SK-N-SH treated with all-trans-retinoic acid at 6 μM for 48 hours (cell line): ENCODE measurements around the gene SEMA4D.

Experiments used
- ATAC-seq: fragments of 200-7000 bp; cut with Tn5 transposase; 3 replicates; pipeline ENCODE4 v1.9.1; 2020; ENCODE audit warnings: mild to moderate bottlenecking, moderate library complexity
- ARNTL ChIP-seq: fragments of 450-650 bp; formaldehyde crosslinking; IDR thresholded peaks from 2 replicates; pipeline ENCODE4 v1.5.0; 2020; ENCODE audit warnings: low read depth, mild to moderate bottlenecking, moderate library complexity, borderline replicate concordance
- BACH2 ChIP-seq: fragments of 250-450 bp; sonication (Bioruptor Pico); IDR thresholded peaks from 2 replicates; pipeline ENCODE4 v1.9.0; 2021; ENCODE audit warnings: mild to moderate bottlenecking, borderline replicate concordance
- CSDC2 ChIP-seq: fragments of 250-450 bp; sonication (Bioruptor Pico); IDR thresholded peaks from 2 replicates; pipeline ENCODE4 v1.5.0; 2020; ENCODE audit warnings: mild to moderate bottlenecking, moderate library complexity
- ESRRG ChIP-seq: fragments of 250-450 bp; sonication (Bioruptor Pico); IDR thresholded peaks from 2 replicates; pipeline ENCODE4 v1.6.1; 2021; ENCODE audit warnings: mild to moderate bottlenecking
- GLIS3 ChIP-seq: fragments of 250-450 bp; sonication (Bioruptor Pico); IDR thresholded peaks from 2 replicates; pipeline ENCODE4 v1.5.0; 2020; ENCODE audit warnings: mild to moderate bottlenecking, moderate library complexity
- ISL1 ChIP-seq: fragments of 250-450 bp; sonication (Bioruptor Pico); IDR thresholded peaks from 2 replicates; pipeline ENCODE4 v2.1.2; 2022; ENCODE audit warnings: mild to moderate bottlenecking, moderate library complexity
- OSR1 ChIP-seq: fragments of 250-450 bp; sonication (Bioruptor Pico); IDR thresholded peaks from 2 replicates; pipeline ENCODE4 v1.8.0; 2022; ENCODE audit warnings: moderate library complexity, mild to moderate bottlenecking, inconsistent platforms
- PPARA ChIP-seq: fragments of 250-450 bp; sonication (Bioruptor Pico); IDR thresholded peaks from 2 replicates; pipeline ENCODE4 v1.5.0; 2020; ENCODE audit warnings: mild to moderate bottlenecking, borderline replicate concordance
- RARB ChIP-seq: fragments of 250-450 bp; sonication (Bioruptor Pico); IDR thresholded peaks from 2 replicates; pipeline ENCODE4 v1.8.0; 2021; ENCODE audit warnings: mild to moderate bottlenecking, moderate library complexity
- SNAI2 ChIP-seq: fragments of 250-450 bp; sonication (Bioruptor Pico); IDR thresholded peaks from 2 replicates; pipeline ENCODE4 v1.5.0; 2020; ENCODE audit warnings: mild to moderate bottlenecking, moderate library complexity
- TCF4 ChIP-seq: fragments of 250-450 bp; sonication (Bioruptor Pico); IDR thresholded peaks from 2 replicates; pipeline ENCODE4 v1.8.0; 2021; ENCODE audit warnings: mild to moderate bottlenecking, moderate library complexity, borderline replicate concordance
- TOX ChIP-seq: fragments of 250-450 bp; sonication (Bioruptor Pico); IDR thresholded peaks from 2 replicates; pipeline ENCODE4 v1.8.0; 2021; ENCODE audit warnings: mild to moderate bottlenecking, moderate library complexity, borderline replicate concordance
- ZC3H10 ChIP-seq: fragments of 250-450 bp; sonication (Bioruptor Pico); IDR thresholded peaks from 2 replicates; pipeline ENCODE4 v1.5.1; 2021; ENCODE audit warnings: mild to moderate bottlenecking, moderate library complexity
- ZFP3 ChIP-seq: fragments of 250-450 bp; sonication (Bioruptor Pico); IDR thresholded peaks from 2 replicates; pipeline ENCODE4 v1.5.0; 2020; ENCODE audit warnings: mild to moderate bottlenecking, moderate library complexity
- ZFP30 ChIP-seq: fragments of 450-650 bp; formaldehyde crosslinking; IDR thresholded peaks from 2 replicates; pipeline ENCODE4 v1.5.0; 2022; ENCODE audit warnings: mild to moderate bottlenecking, moderate library complexity
- ZNF565 ChIP-seq: fragments of 450-650 bp; formaldehyde crosslinking; conservative IDR thresholded peaks from 2 replicates; pipeline ENCODE4 v1.5.0; 2020; ENCODE audit warnings: low read depth, mild to moderate bottlenecking, moderate library complexity
- ZNF70 ChIP-seq: fragments of 450-650 bp; formaldehyde crosslinking; IDR thresholded peaks from 2 replicates; pipeline ENCODE4 v1.5.0; 2020; ENCODE audit warnings: mild to moderate bottlenecking, moderate library complexity
- ZNF8 ChIP-seq: fragments of 450-650 bp; formaldehyde crosslinking; IDR thresholded peaks from 2 replicates; pipeline ENCODE4 v1.5.0; 2020; ENCODE audit warnings: mild to moderate bottlenecking, moderate library complexity
- TF ChIP-seq, protein P1 (sequence below): fragments of 250-450 bp; sonication (Bioruptor Pico); IDR thresholded peaks from 2 replicates; pipeline ENCODE4 v1.5.0; 2020; ENCODE audit warnings: mild to moderate bottlenecking, moderate library complexity
- TF ChIP-seq, protein P2 (sequence below): fragments of 250-450 bp; sonication (Bioruptor Pico); IDR thresholded peaks from 2 replicates; pipeline ENCODE4 v1.5.1; 2021; ENCODE audit warnings: mild to moderate bottlenecking, moderate library complexity
- TF ChIP-seq, protein P3 (sequence below): fragments of 250-450 bp; sonication (Bioruptor Pico); IDR thresholded peaks from 2 replicates; pipeline ENCODE4 v1.8.0; 2020; ENCODE audit warnings: mild to moderate bottlenecking, moderate library complexity, borderline replicate concordance
- TF ChIP-seq, protein P4 (sequence below): fragments of 250-450 bp; sonication (Bioruptor Pico); IDR thresholded peaks from 2 replicates; pipeline ENCODE4 v1.5.1; 2020; ENCODE audit warnings: low read depth, mild to moderate bottlenecking, moderate library complexity
- TF ChIP-seq, protein P5 (sequence below): fragments of 250-450 bp; sonication (Bioruptor Pico); IDR thresholded peaks from 2 replicates; pipeline ENCODE4 v1.8.0; 2021; ENCODE audit warnings: low read depth, mild to moderate bottlenecking, moderate library complexity, borderline replicate concordance

The SEMA4D gene

DNA sequence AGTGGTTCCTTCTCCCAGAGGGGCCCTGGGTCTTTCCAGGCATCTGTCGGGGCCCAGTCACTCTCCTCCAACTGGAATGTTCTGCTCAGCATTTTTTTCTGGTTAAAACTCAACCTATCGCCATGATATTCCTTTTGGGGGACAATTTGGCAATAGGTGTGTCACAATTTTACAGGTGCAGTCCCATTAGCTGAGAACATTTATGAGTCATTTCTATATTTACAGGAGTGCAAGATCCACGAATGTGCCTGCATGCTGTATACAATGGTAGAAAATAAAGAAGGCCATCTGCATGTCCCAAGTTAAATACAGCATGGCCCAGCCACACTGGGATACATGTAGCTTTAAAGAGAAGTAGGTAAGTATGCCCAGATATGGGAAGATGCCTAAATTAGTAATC lies 28.8 kb upstream of the SEMA4D start:
- TF ChIP-seq, protein P1, sequence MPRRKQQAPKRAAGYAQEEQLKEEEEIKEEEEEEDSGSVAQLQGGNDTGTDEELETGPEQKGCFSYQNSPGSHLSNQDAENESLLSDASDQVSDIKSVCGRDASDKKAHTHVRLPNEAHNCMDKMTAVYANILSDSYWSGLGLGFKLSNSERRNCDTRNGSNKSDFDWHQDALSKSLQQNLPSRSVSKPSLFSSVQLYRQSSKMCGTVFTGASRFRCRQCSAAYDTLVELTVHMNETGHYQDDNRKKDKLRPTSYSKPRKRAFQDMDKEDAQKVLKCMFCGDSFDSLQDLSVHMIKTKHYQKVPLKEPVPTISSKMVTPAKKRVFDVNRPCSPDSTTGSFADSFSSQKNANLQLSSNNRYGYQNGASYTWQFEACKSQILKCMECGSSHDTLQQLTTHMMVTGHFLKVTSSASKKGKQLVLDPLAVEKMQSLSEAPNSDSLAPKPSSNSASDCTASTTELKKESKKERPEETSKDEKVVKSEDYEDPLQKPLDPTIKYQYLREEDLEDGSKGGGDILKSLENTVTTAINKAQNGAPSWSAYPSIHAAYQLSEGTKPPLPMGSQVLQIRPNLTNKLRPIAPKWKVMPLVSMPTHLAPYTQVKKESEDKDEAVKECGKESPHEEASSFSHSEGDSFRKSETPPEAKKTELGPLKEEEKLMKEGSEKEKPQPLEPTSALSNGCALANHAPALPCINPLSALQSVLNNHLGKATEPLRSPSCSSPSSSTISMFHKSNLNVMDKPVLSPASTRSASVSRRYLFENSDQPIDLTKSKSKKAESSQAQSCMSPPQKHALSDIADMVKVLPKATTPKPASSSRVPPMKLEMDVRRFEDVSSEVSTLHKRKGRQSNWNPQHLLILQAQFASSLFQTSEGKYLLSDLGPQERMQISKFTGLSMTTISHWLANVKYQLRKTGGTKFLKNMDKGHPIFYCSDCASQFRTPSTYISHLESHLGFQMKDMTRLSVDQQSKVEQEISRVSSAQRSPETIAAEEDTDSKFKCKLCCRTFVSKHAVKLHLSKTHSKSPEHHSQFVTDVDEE (CRISPR knock-in tag): no peak
- TF ChIP-seq ZNF8 (CRISPR knock-in tag) (no peak), CSDC2 (CRISPR knock-in tag) (no peak), ARNTL (CRISPR knock-in tag) (no peak), BACH2 (CRISPR knock-in tag) (no peak), SNAI2 (no peak), RARB (CRISPR knock-in tag) (no peak), TCF4 (CRISPR knock-in tag) (no peak), ZC3H10 (CRISPR knock-in tag) (no peak), ZFP3 (CRISPR knock-in tag) (no peak), OSR1 (CRISPR knock-in tag) (no peak), GLIS3 (CRISPR knock-in tag) (no peak), ZFP30 (CRISPR knock-in tag) (no peak), ZNF70 (CRISPR knock-in tag) (no peak), TOX (CRISPR knock-in tag) (no peak)
- TF ChIP-seq, protein P2, sequence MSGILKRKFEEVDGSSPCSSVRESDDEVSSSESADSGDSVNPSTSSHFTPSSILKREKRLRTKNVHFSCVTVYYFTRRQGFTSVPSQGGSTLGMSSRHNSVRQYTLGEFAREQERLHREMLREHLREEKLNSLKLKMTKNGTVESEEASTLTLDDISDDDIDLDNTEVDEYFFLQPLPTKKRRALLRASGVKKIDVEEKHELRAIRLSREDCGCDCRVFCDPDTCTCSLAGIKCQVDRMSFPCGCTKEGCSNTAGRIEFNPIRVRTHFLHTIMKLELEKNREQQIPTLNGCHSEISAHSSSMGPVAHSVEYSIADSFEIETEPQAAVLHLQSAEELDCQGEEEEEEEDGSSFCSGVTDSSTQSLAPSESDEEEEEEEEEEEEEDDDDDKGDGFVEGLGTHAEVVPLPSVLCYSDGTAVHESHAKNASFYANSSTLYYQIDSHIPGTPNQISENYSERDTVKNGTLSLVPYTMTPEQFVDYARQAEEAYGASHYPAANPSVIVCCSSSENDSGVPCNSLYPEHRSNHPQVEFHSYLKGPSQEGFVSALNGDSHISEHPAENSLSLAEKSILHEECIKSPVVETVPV: no peak
- TF ChIP-seq, protein P3, sequence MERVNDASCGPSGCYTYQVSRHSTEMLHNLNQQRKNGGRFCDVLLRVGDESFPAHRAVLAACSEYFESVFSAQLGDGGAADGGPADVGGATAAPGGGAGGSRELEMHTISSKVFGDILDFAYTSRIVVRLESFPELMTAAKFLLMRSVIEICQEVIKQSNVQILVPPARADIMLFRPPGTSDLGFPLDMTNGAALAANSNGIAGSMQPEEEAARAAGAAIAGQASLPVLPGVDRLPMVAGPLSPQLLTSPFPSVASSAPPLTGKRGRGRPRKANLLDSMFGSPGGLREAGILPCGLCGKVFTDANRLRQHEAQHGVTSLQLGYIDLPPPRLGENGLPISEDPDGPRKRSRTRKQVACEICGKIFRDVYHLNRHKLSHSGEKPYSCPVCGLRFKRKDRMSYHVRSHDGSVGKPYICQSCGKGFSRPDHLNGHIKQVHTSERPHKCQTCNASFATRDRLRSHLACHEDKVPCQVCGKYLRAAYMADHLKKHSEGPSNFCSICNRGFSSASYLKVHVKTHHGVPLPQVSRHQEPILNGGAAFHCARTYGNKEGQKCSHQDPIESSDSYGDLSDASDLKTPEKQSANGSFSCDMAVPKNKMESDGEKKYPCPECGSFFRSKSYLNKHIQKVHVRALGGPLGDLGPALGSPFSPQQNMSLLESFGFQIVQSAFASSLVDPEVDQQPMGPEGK (CRISPR knock-in tag): no peak
- TF ChIP-seq, protein P4, sequence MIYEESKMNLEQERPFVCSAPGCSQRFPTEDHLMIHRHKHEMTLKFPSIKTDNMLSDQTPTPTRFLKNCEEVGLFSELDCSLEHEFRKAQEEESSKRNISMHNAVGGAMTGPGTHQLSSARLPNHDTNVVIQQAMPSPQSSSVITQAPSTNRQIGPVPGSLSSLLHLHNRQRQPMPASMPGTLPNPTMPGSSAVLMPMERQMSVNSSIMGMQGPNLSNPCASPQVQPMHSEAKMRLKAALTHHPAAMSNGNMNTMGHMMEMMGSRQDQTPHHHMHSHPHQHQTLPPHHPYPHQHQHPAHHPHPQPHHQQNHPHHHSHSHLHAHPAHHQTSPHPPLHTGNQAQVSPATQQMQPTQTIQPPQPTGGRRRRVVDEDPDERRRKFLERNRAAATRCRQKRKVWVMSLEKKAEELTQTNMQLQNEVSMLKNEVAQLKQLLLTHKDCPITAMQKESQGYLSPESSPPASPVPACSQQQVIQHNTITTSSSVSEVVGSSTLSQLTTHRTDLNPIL: no peak
- ATAC-seq: no peak

DNA sequence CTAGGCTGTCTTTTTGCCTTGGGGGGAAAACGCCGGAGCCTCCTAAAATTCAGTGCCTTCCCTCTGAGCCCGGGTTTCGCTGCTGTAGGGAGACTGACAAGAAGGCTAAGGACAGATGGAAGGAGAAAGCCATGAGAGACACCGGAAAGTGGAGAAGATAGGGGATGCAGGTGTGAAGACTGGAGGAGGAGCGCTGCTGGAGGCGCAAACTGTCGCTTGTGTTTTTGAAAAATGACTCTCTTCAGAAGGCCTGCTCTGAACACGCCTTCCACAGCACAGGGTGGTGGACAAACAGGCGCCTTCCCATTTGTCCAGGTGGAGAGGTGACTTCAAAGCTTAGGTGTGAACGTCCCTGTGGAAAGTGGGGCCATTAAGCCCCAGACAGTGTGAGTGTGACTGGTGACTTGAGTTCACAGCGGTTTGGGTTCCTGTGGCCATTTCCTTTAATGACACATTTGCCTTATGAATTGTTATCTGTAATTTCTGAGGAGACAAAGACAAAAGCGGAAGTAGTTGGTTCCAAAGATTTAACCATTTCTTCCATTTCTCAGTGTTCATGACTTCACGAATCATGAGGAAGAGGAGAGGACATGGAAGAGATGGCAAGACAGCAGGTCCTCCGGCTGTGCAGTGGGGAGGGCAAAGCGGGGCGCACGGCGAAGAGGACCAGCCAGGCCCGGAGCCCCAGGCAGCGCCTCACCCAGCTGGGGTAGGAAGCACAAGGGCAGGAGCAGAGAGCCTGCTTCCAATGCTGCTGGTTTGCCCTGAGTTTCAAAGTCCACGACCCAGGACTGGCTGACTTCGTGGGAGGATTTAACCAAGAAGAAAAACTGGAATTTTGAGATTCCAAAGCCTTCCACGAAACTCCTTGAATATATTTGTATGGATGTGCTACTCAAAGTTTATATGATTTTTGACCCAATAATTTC lies 27.8 kb upstream of the SEMA4D start:
- no peak for ATAC-seq
- TF ChIP-seq GLIS3 (CRISPR knock-in tag) (no peak), ISL1 (no peak), ARNTL (CRISPR knock-in tag) (no peak), ESRRG (CRISPR knock-in tag) (no peak), ZNF70 (CRISPR knock-in tag) (no peak), PPARA (CRISPR knock-in tag) (no peak), ZNF565 (no peak), ZC3H10 (CRISPR knock-in tag) (no peak), OSR1 (CRISPR knock-in tag) (no peak), SNAI2 (no peak)
- TF ChIP-seq, protein P5, sequence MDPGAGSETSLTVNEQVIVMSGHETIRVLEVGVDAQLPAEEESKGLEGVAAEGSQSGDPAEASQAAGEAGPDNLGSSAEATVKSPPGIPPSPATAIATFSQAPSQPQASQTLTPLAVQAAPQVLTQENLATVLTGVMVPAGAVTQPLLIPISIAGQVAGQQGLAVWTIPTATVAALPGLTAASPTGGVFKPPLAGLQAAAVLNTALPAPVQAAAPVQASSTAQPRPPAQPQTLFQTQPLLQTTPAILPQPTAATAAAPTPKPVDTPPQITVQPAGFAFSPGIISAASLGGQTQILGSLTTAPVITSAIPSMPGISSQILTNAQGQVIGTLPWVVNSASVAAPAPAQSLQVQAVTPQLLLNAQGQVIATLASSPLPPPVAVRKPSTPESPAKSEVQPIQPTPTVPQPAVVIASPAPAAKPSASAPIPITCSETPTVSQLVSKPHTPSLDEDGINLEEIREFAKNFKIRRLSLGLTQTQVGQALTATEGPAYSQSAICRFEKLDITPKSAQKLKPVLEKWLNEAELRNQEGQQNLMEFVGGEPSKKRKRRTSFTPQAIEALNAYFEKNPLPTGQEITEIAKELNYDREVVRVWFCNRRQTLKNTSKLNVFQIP (CRISPR knock-in tag): no peak
- TF ChIP-seq, protein P2: no peak
